ENCODE data around the gene SLC35E1.
A peak's percentile ranks its signal among the peaks of the same experiment; 100 is the strongest.

The SLC35E1 gene

GRCh38 chr19:16573296-16573695 is 1.1 kb upstream of the SLC35E1 start:
- DNase-seq (ENCODE audit: low read depth), result no peak
- peak overlapping the region; percentile 77 for H3K4me3 ChIP-seq (ENCODE audit: low read depth, low read length)
- in situ Hi-C loops (cut with HindIII; ENCODE audit: low sequenced_read_pairs), result no loop called here
- TF ChIP-seq CTCF (IDR thresholded peaks at IDR 0.05; ENCODE audit: low read depth, low read length, missing control alignments), result no peak

GRCh38 chr19:16571822-16572331 is 338 bp downstream of the SLC35E1 start:
- TF ChIP-seq CTCF (IDR thresholded peaks at IDR 0.05; ENCODE audit: low read depth, low read length, missing control alignments), result no peak
- H3K4me3 ChIP-seq (ENCODE audit: low read depth, low read length), result peak overlapping the region; percentile 77
- DNase-seq (ENCODE audit: low read depth), result no peak
- in situ Hi-C loops (cut with HindIII; ENCODE audit: low sequenced_read_pairs), result no loop called here

- TF ChIP-seq CTCF (IDR thresholded peaks at IDR 0.05; ENCODE audit: low read depth, low read length, missing control alignments), result no peak
Measured at GRCh38 chr19:16571283-16571682, 932 bp downstream of the SLC35E1 start.

GRCh38 chr19:16569609-16570320 is 2.5 kb downstream of the SLC35E1 start:
- H3K4me3 ChIP-seq (ENCODE audit: low read depth, low read length), result no peak overlapping the region
- no peak for DNase-seq (ENCODE audit: low read depth)
- no peak for TF ChIP-seq CTCF (IDR thresholded peaks at IDR 0.05; ENCODE audit: low read depth, low read length, missing control alignments)
- in situ Hi-C loops (cut with HindIII; ENCODE audit: low sequenced_read_pairs), result no loop called here

More at GRCh38 chr19:16571283-16571682, 932 bp downstream of the SLC35E1 start:
- in situ Hi-C loops (cut with HindIII; ENCODE audit: low sequenced_read_pairs), result no loop called here
- DNase-seq (ENCODE audit: low read depth), result peak; percentile 11
- H3K4me3 ChIP-seq (ENCODE audit: low read depth, low read length), result peak overlapping the region; percentile 77

GRCh38 chr19:16566702-16567101 is 5.5 kb downstream of the SLC35E1 start:
- H3K4me3 ChIP-seq (ENCODE audit: low read depth, low read length), result no peak overlapping the region
- in situ Hi-C loops (cut with HindIII; ENCODE audit: low sequenced_read_pairs), result no loop called here
- TF ChIP-seq CTCF (IDR thresholded peaks at IDR 0.05; ENCODE audit: low read depth, low read length, missing control alignments), result no peak

GRCh38 chr19:16566161-16566560 is 6.1 kb downstream of the SLC35E1 start:
- no peak for DNase-seq (ENCODE audit: low read depth)
- in situ Hi-C loops (cut with HindIII; ENCODE audit: low sequenced_read_pairs), result no loop called here
- no peak overlapping the region for H3K4me3 ChIP-seq (ENCODE audit: low read depth, low read length)
- TF ChIP-seq CTCF (IDR thresholded peaks at IDR 0.05; ENCODE audit: low read depth, low read length, missing control alignments), result no peak

More at GRCh38 chr19:16566702-16567101, 5.5 kb downstream of the SLC35E1 start:
- no peak for DNase-seq (ENCODE audit: low read depth)
